ENCODE data around the gene TRAPPC5. TPM values are rescaled to one million over a fixed set of nuclear protein-coding genes. Genes with fewer than 3 reads are reported as not detected.

Gene TRAPPC5
- total RNA-seq, 1 donor from 2014 or later: 110 TPM

GRCh38 chr19:7636317-7636690, 44.3 kb upstream of the TRAPPC5 start:
- Histone ChIP-seq H3K9ac (ENCODE audit: low read length) (no peak overlapping the region), H3K27ac (ENCODE audit: low read depth, low read length) (no peak overlapping the region), H4K20me1 (ENCODE audit: insufficient read depth, low read length) (no peaks in the 10 kb centered on the region), H3K79me2 (ENCODE audit: insufficient read depth, low read length) (peaks cover 8% of the 10 kb centered on the region), H3K36me3 (ENCODE audit: insufficient read depth, low read length) (no peaks in the 10 kb centered on the region), H3K27me3 (ENCODE audit: insufficient read depth, low read length) (peaks cover 13% of the 10 kb centered on the region), H3K9me3 (ENCODE audit: insufficient read depth, low read depth, low read length) (peaks cover 5% of the 10 kb centered on the region), H3K4me2 (ENCODE audit: low read length) (no peak overlapping the region), H3K4me3 (ENCODE audit: insufficient read depth, low read depth, low read length) (no peak overlapping the region), H3K4me1 (ENCODE audit: insufficient read depth, low read length) (no peaks in the 10 kb centered on the region), H2AFZ (ENCODE audit: low read depth, low read length) (no peak overlapping the region)
- Mint-ChIP-seq H3K4me3 (ENCODE audit: unreplicated experiment) (peak overlapping the region; percentile 83), H3K9me3 (ENCODE audit: unreplicated experiment) (no peaks in the 10 kb centered on the region), H3K27ac (ENCODE audit: unreplicated experiment) (no peak overlapping the region), H3K36me3 (ENCODE audit: low read depth, unreplicated experiment) (peaks cover 1% of the 10 kb centered on the region), H3K4me1 (ENCODE audit: low read depth, unreplicated experiment) (no peaks in the 10 kb centered on the region), H3K27me3 (ENCODE audit: low read depth, unreplicated experiment) (peaks cover 7% of the 10 kb centered on the region)
- DNase-seq (ENCODE audit: low read depth) (no peak), FAIRE-seq (no peak)
- no peak for TF ChIP-seq CTCF (IDR thresholded peaks at IDR 0.05; ENCODE audit: insufficient read depth, low read depth, low read length)
- no peak for TF ChIP-seq EZH2 (IDR thresholded peaks at IDR 0.05; ENCODE audit: insufficient read depth, low read length)

- peak within 1 kb of the TSS; percentile 83 for H3K4me3 Mint-ChIP-seq (ENCODE audit: unreplicated experiment)
- no peak within 1 kb of the TSS for H3K9ac ChIP-seq (ENCODE audit: low read length)
- no peak for FAIRE-seq
Observed at GRCh38 chr19:7636691-7637373, 43.8 kb upstream of the TRAPPC5 start, which contains the start of gene STXBP2. TSS of gene STXBP2 (plus strand) at chr19:7637110. CDS start at chr19:7637150, 40 bp downstream.

More at GRCh38 chr19:7636691-7637373, 43.8 kb upstream of the TRAPPC5 start, which contains the start of gene STXBP2:
- Histone ChIP-seq H3K36me3 (ENCODE audit: insufficient read depth, low read length) (no peaks in the 10 kb centered on the region), H4K20me1 (ENCODE audit: insufficient read depth, low read length) (no peaks in the 10 kb centered on the region), H3K27me3 (ENCODE audit: insufficient read depth, low read length) (peaks cover 13% of the 10 kb centered on the region), H3K27ac (ENCODE audit: low read depth, low read length) (no peak within 1 kb of the TSS), H3K4me3 (ENCODE audit: insufficient read depth, low read depth, low read length) (no peak within 1 kb of the TSS), H3K4me2 (ENCODE audit: low read length) (peak within 1 kb of the TSS; percentile 46), H3K9me3 (ENCODE audit: insufficient read depth, low read depth, low read length) (peaks cover 5% of the 10 kb centered on the region), H2AFZ (ENCODE audit: low read depth, low read length) (no peak within 1 kb of the TSS), H3K79me2 (ENCODE audit: insufficient read depth, low read length) (peaks cover 5% of the 10 kb centered on the region), H3K4me1 (ENCODE audit: insufficient read depth, low read length) (no peaks in the 10 kb centered on the region)
- H3K36me3 Mint-ChIP-seq (ENCODE audit: low read depth, unreplicated experiment): peaks cover 1% of the 10 kb centered on the region
- TF ChIP-seq EZH2 (IDR thresholded peaks at IDR 0.05; ENCODE audit: insufficient read depth, low read length): no peak
- TF ChIP-seq CTCF (IDR thresholded peaks at IDR 0.05; ENCODE audit: insufficient read depth, low read depth, low read length): no peak
- no peaks in the 10 kb centered on the region for H3K9me3 Mint-ChIP-seq (ENCODE audit: unreplicated experiment)
- H3K27me3 Mint-ChIP-seq (ENCODE audit: low read depth, unreplicated experiment): peaks cover 7% of the 10 kb centered on the region
- no peaks in the 10 kb centered on the region for H3K4me1 Mint-ChIP-seq (ENCODE audit: low read depth, unreplicated experiment)
- H3K27ac Mint-ChIP-seq (ENCODE audit: unreplicated experiment): peak within 1 kb of the TSS; percentile 66
- no peak for DNase-seq (ENCODE audit: low read depth)
